HepG2 (cell line): ENCODE data around the gene PBX1. TPM values are rescaled to one million over a fixed set of nuclear protein-coding genes. Genes with fewer than 3 reads are reported as not detected.

Source experiments
- ATAC-seq: fragments of 200-7000 bp; cut with Tn5 transposase; 3 replicates; pipeline ENCODE4 v1.9.1; 2020; ENCODE audit warnings: mild to moderate bottlenecking, moderate library complexity
- BruUV-seq: library from RNA; stranded (reverse); fragments of 400-500 nt; replicated peaks from 2 replicates; lab custom pipeline; 2021; lab: Mats Ljungman, UMichigan
- CTCF ChIA-PET: fragments of 300-600 bp; formaldehyde crosslinking; extraction: SDS; loops from one replicate; lab custom pipeline; 2021; ENCODE audit warnings: low total read pairs, inconsistent platforms, low intra/inter-chr PET ratio; lab: Yijun Ruan, JAX
- POLR2A ChIA-PET: fragments of 350-600 bp; sonication (Branson Sonifier 250); formaldehyde crosslinking; loops from one replicate; lab custom pipeline; 2020; ENCODE audit warnings: antibody characterized with exemption, inconsistent platforms; lab: Yijun Ruan, JAX
- DNase-seq: peaks from one replicate; pipeline ENCODE4 v3.0.0-alpha.2; 2015; ENCODE audit warnings: low spot score
- FAIRE-seq: peaks from 3 replicates; lab custom pipeline; 2011; peaks lifted over from hg19 to GRCh38; lab: Jason Lieb, UNC
- H2AFZ ChIP-seq: one replicate; pipeline ENCODE4 v1.6.1; 2011; ENCODE audit warnings: low read length, inconsistent platforms
- H3K27ac ChIP-seq: fragments of 300-600 bp; 3 replicates; pipeline ENCODE4 v1.8.0; 2011; ENCODE audit warnings: mixed run types, mild to moderate bottlenecking, mixed read lengths, low read length, inconsistent platforms; ENCODE audit not compliant: insufficient read depth; ENCODE audit errors: extremely low read length
- H3K27me3 ChIP-seq, 2 experiments: fragments of 200-600 bp in 1 of 2; 2 replicates in 1 of 2; 3 replicates in 1 of 2; pipeline versions ENCODE4 v1.6.0 to v1.8.0; 2011; ENCODE audit warnings: low read length in 2 of 2, mild to moderate bottlenecking in 2 of 2, moderate library complexity in 2 of 2, inconsistent platforms in 1 of 2; ENCODE audit not compliant: insufficient read depth in 2 of 2, control insufficient read depth in 1 of 2
- H3K36me3 ChIP-seq, 2 experiments: fragments of 200-600 bp in 1 of 2; replicated peaks in 1 of 2; 2 replicates in 1 of 2; 3 replicates in 1 of 2; pipeline versions ENCODE4 v1.5.1 to v1.8.0; 2011; ENCODE audit warnings: low read length in 2 of 2, inconsistent platforms in 1 of 2; ENCODE audit not compliant: insufficient read depth in 2 of 2, control insufficient read depth in 1 of 2
- H3K4me1 ChIP-seq: 2 replicates; pipeline ENCODE4 v1.5.1; 2012; ENCODE audit warnings: low read length, inconsistent platforms; ENCODE audit not compliant: insufficient read depth
- H3K4me2 ChIP-seq: 2 replicates; pipeline ENCODE4 v1.6.0; 2011; ENCODE audit warnings: low read depth, low read length, inconsistent platforms
- H3K4me3 ChIP-seq, 3 experiments: fragments of 200-600 bp in 1 of 3; sonication (generic), shearing (Covaris generic) in 1 of 3; replicated peaks in 1 of 3; 2 replicates each; pipeline ENCODE4 v1.5.1; 2011 to 2016; ENCODE audit warnings: low read length in 3 of 3, inconsistent platforms in 2 of 3, low read depth in 2 of 3, mild to moderate bottlenecking in 2 of 3, control low read depth in 1 of 3, mixed read lengths in 1 of 3; ENCODE audit not compliant: insufficient read depth in 1 of 3
- H3K79me2 ChIP-seq: one replicate; pipeline ENCODE4 v1.6.1; 2011; ENCODE audit warnings: low read length, inconsistent platforms; ENCODE audit not compliant: insufficient read depth
- H3K9ac ChIP-seq: 2 replicates; pipeline ENCODE4 v1.6.0; 2011; ENCODE audit warnings: mild to moderate bottlenecking, low read depth, low read length, inconsistent platforms; ENCODE audit not compliant: insufficient read depth
- H3K9me3 ChIP-seq: 2 replicates; pipeline ENCODE4 v1.5.1; 2012; ENCODE audit warnings: mild to moderate bottlenecking, low read length
- H4K20me1 ChIP-seq: 2 replicates; pipeline ENCODE4 v1.6.0; 2011; ENCODE audit warnings: inconsistent platforms, mild to moderate bottlenecking, low read length, moderate library complexity; ENCODE audit not compliant: insufficient read depth
- PLRG1 ChIP-seq: fragments of 450-650 bp; conservative IDR thresholded peaks from 2 replicates; pipeline ENCODE4 v1.6.1; 2016
- ZNF878 ChIP-seq: sonication (generic); formaldehyde crosslinking; IDR thresholded peaks from 2 replicates; pipeline ENCODE4 v1.8.1; 2023; ENCODE audit warnings: mild to moderate bottlenecking, missing genetic modification reagents, moderate library complexity
- WGBS: methylation state at CpG from one replicate; pipeline ENCODE4 v1.1.6; 2017; ENCODE audit warnings: low lambda C conversion rate; 5-methylcytosine and 5-hydroxymethylcytosine counted together
- in situ Hi-C: cut with HindIII; loops from 2 replicates; pipeline ENCODE4 v1.10.0; 2017; ENCODE audit warnings: low pct_unique_long_range_greater_than_20kb; ENCODE audit not compliant: extremely low pct_ligation_motif_present
- intact Hi-C: fragments of 100-400 bp; cut with micrococcal nuclease; formaldehyde crosslinking; loops from one replicate; pipeline ENCODE4 v1.10.0; 2022; ENCODE audit not compliant: unreplicated experiment
- polyA plus RNA-seq, 8 experiments: library from polyadenylated mRNA; depleted of rRNA in 3 of 8; stranded (reverse) in 7 of 8; unstranded in 1 of 8; fragments of >200 nt; fragmentation: Illumina TruSeq in 4 of 8; extraction: Trizol in 4 of 8; gene quantifications; 2 replicates each; pipeline versions ENCODE4 v1.2.1 to v1.2.3, GENCODE V29; 2011 to 2016; ENCODE audit warnings: low read depth in 4 of 8, missing spikeins in 1 of 8, mixed read lengths in 1 of 8; ENCODE audit not compliant: insufficient read depth in 1 of 8
- total RNA-seq, 5 experiments: library from RNA; depleted of rRNA; stranded (reverse); fragments of >200 nt; fragmentation: Illumina TruSeq; extraction: Trizol; gene quantifications; 2 replicates each; pipeline ENCODE4 v1.2.3, GENCODE V29; 2016; ENCODE audit warnings: low read depth in 1 of 5
- TF ChIP-seq, protein P1 (sequence below): fragments of 450-650 bp; IDR thresholded peaks from 2 replicates; pipeline ENCODE4 v1.6.1; 2017
- TF ChIP-seq, protein P2 (sequence below): sonication (generic); formaldehyde crosslinking; IDR thresholded peaks from 2 replicates; pipeline ENCODE4 v1.4.0; 2020; ENCODE audit warnings: missing genetic modification reagents
- TF ChIP-seq, protein P3 (sequence below): IDR thresholded peaks from 2 replicates; pipeline ENCODE4 v1.4.0; 2020; ENCODE audit warnings: mild to moderate bottlenecking, missing genetic modification reagents
- TF ChIP-seq, protein P4 (sequence below), 2 experiments: fragments of 450-650 bp in 1 of 2; sonication (generic) in 1 of 2; formaldehyde crosslinking in 1 of 2; IDR thresholded peaks; 2 replicates each; pipeline versions ENCODE4 v1.6.1 to v1.8.0; 2016 to 2022; ENCODE audit warnings: antibody characterized with exemption in 1 of 2, mild to moderate bottlenecking in 1 of 2, missing genetic modification reagents in 1 of 2

Gene PBX1
- total and polyA plus RNA-seq, 2 of the 13 experiments (the other 11 are each of a cell fraction or from before 2014, with no cell fraction given) = 0.24 TPM; not detected in 1

DNA sequence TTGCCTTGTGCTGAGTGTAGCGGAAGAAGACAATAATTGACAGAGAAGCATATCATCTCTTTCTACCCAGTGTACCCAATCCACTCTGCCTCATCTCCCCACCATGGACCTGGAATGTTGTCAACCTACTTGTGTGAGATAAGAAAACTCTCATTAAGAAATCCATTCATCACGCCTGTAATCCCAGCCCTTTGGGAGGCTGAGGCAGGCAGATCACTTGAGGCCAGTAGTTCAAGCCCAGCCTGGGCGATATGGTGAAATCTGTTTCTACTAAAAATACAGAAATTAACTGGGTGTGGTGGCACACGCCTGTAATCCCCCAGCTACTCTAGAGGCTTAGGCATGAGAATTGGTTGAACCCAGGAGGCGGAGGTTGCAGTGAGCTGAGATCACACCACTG lies 209.6 kb downstream of the PBX1 start:
- no peaks in the 10 kb centered on the region for H3K27me3 ChIP-seq
- WGBS = 47% methylated on average over 5 of the region's 5 CpGs
- no peaks in the 10 kb centered on the region for H3K36me3 ChIP-seq
- no peaks in the 10 kb centered on the region for H4K20me1 ChIP-seq
- H2AFZ ChIP-seq = no peak overlapping the region
- no peaks in the 10 kb centered on the region for H3K79me2 ChIP-seq
- H3K4me3 ChIP-seq = no peak overlapping the region
- H3K27ac ChIP-seq = no peak overlapping the region
- intact Hi-C loops = no loop called here
- in situ Hi-C loops = no loop called here
- H3K9ac ChIP-seq = no peak overlapping the region
- no TSS peak for BruUV-seq
- no peak for ATAC-seq
- DNase-seq = no peak
- CTCF ChIA-PET = no interaction called here
- H3K4me1 ChIP-seq = no peaks in the 10 kb centered on the region; the same call in 1 of the 2 replicates
- no peak overlapping the region for H3K4me2 ChIP-seq
- POLR2A ChIA-PET = interaction anchor here (0.7 kb wide), 1 partner anchor 17 kb away, joined by 3 read pairs; no protein-coding TSS in a partner anchor
- no peak for FAIRE-seq
- H3K9me3 ChIP-seq = no peaks in the 10 kb centered on the region
- TF ChIP-seq, protein P1, sequence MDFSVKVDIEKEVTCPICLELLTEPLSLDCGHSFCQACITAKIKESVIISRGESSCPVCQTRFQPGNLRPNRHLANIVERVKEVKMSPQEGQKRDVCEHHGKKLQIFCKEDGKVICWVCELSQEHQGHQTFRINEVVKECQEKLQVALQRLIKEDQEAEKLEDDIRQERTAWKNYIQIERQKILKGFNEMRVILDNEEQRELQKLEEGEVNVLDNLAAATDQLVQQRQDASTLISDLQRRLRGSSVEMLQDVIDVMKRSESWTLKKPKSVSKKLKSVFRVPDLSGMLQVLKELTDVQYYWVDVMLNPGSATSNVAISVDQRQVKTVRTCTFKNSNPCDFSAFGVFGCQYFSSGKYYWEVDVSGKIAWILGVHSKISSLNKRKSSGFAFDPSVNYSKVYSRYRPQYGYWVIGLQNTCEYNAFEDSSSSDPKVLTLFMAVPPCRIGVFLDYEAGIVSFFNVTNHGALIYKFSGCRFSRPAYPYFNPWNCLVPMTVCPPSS = no peak
- TF ChIP-seq ZNF878 (CRISPR knock-in tag) = no peak
- TF ChIP-seq PLRG1 = no peak
- TF ChIP-seq, protein P2, sequence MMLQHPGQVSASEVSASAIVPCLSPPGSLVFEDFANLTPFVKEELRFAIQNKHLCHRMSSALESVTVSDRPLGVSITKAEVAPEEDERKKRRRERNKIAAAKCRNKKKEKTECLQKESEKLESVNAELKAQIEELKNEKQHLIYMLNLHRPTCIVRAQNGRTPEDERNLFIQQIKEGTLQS = no peak
- TF ChIP-seq, protein P3, sequence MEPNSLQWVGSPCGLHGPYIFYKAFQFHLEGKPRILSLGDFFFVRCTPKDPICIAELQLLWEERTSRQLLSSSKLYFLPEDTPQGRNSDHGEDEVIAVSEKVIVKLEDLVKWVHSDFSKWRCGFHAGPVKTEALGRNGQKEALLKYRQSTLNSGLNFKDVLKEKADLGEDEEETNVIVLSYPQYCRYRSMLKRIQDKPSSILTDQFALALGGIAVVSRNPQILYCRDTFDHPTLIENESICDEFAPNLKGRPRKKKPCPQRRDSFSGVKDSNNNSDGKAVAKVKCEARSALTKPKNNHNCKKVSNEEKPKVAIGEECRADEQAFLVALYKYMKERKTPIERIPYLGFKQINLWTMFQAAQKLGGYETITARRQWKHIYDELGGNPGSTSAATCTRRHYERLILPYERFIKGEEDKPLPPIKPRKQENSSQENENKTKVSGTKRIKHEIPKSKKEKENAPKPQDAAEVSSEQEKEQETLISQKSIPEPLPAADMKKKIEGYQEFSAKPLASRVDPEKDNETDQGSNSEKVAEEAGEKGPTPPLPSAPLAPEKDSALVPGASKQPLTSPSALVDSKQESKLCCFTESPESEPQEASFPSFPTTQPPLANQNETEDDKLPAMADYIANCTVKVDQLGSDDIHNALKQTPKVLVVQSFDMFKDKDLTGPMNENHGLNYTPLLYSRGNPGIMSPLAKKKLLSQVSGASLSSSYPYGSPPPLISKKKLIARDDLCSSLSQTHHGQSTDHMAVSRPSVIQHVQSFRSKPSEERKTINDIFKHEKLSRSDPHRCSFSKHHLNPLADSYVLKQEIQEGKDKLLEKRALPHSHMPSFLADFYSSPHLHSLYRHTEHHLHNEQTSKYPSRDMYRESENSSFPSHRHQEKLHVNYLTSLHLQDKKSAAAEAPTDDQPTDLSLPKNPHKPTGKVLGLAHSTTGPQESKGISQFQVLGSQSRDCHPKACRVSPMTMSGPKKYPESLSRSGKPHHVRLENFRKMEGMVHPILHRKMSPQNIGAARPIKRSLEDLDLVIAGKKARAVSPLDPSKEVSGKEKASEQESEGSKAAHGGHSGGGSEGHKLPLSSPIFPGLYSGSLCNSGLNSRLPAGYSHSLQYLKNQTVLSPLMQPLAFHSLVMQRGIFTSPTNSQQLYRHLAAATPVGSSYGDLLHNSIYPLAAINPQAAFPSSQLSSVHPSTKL (CRISPR knock-in tag) = no peak
- TF ChIP-seq, protein P4, sequence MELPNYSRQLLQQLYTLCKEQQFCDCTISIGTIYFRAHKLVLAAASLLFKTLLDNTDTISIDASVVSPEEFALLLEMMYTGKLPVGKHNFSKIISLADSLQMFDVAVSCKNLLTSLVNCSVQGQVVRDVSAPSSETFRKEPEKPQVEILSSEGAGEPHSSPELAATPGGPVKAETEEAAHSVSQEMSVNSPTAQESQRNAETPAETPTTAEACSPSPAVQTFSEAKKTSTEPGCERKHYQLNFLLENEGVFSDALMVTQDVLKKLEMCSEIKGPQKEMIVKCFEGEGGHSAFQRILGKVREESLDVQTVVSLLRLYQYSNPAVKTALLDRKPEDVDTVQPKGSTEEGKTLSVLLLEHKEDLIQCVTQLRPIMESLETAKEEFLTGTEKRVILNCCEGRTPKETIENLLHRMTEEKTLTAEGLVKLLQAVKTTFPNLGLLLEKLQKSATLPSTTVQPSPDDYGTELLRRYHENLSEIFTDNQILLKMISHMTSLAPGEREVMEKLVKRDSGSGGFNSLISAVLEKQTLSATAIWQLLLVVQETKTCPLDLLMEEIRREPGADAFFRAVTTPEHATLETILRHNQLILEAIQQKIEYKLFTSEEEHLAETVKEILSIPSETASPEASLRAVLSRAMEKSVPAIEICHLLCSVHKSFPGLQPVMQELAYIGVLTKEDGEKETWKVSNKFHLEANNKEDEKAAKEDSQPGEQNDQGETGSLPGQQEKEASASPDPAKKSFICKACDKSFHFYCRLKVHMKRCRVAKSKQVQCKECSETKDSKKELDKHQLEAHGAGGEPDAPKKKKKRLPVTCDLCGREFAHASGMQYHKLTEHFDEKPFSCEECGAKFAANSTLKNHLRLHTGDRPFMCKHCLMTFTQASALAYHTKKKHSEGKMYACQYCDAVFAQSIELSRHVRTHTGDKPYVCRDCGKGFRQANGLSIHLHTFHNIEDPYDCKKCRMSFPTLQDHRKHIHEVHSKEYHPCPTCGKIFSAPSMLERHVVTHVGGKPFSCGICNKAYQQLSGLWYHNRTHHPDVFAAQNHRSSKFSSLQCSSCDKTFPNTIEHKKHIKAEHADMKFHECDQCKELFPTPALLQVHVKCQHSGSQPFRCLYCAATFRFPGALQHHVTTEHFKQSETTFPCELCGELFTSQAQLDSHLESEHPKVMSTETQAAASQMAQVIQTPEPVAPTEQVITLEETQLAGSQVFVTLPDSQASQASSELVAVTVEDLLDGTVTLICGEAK (IDR thresholded peaks at IDR 0.05) = no peak
- TF ChIP-seq, protein P4 (CRISPR knock-in tag; IDR thresholded peaks at IDR 0.05) = no peak
